OCI-LY7 (cell line): ENCODE results near the gene LRRC74B. TPM values are rescaled to one million over a fixed set of nuclear protein-coding genes. Genes with fewer than 3 reads are reported as not detected.

ENCODE experiments used
- BruUV-seq: library from RNA; stranded (reverse); fragments of 400-500 nt; replicated peaks from 2 replicates; lab custom pipeline; 2021; lab: Mats Ljungman, UMichigan
- CTCF ChIA-PET: fragments of 300-600 bp; sonication (Branson Sonifier 250); formaldehyde crosslinking; loops from one replicate; lab custom pipeline; 2022; ENCODE audit warnings: antibody characterized with exemption; ENCODE audit not compliant: unreplicated experiment; lab: Charles Lee
- POLR2A ChIA-PET: fragments of 300-600 bp; sonication (Branson Sonifier 250); formaldehyde crosslinking; loops from one replicate; lab custom pipeline; 2022; ENCODE audit warnings: antibody characterized with exemption; lab: Charles Lee
- DNase-seq: peaks from one replicate; pipeline ENCODE4 v3.0.0-alpha.2; 2015; ENCODE audit warnings: low spot score
- H2AFZ ChIP-seq: fragments of 200-600 bp; sonication (generic), shearing (Covaris generic); 2 replicates; pipeline ENCODE4 v1.6.1; 2014; ENCODE audit warnings: mild to moderate bottlenecking, antibody characterized with exemption, low read length, moderate library complexity
- H3K27ac ChIP-seq: fragments of 200-600 bp; sonication (generic); 2 replicates; pipeline ENCODE4 v1.5.1; 2014; ENCODE audit warnings: mixed run types, low read depth, mild to moderate bottlenecking, moderate library complexity, low read length, inconsistent platforms; ENCODE audit not compliant: poor library complexity, severe bottlenecking
- H3K36me3 ChIP-seq: fragments of 200-600 bp; sonication (generic); 2 replicates; pipeline ENCODE4 v1.6.1; 2014; ENCODE audit warnings: mild to moderate bottlenecking, antibody characterized with exemption, low read length, moderate library complexity, mixed read lengths; ENCODE audit not compliant: insufficient read depth
- H3K4me1 ChIP-seq: fragments of 200-600 bp; sonication (generic); 2 replicates; pipeline ENCODE4 v1.5.1; 2014; ENCODE audit warnings: mild to moderate bottlenecking, low read length; ENCODE audit not compliant: insufficient read depth, poor library complexity, severe bottlenecking
- H3K4me2 ChIP-seq: fragments of 200-600 bp; sonication (generic); 2 replicates; pipeline ENCODE4 v1.6.1; 2014; ENCODE audit warnings: mild to moderate bottlenecking, low read length
- H3K4me3 ChIP-seq: fragments of 200-600 bp; sonication (generic); 2 replicates; pipeline ENCODE4 v1.5.1; 2014; ENCODE audit warnings: mild to moderate bottlenecking, low read depth, low read length; ENCODE audit not compliant: poor library complexity, severe bottlenecking
- H3K79me2 ChIP-seq: fragments of 200-600 bp; sonication (generic); 2 replicates; pipeline ENCODE4 v1.6.1; 2016; ENCODE audit warnings: low read depth, mild to moderate bottlenecking, low read length, moderate library complexity, mixed read lengths; ENCODE audit not compliant: insufficient read depth
- H3K9me2 ChIP-seq: fragments of 200-600 bp; sonication (generic); 2 replicates; pipeline ENCODE4 v1.6.1; 2016; ENCODE audit warnings: mild to moderate bottlenecking, low read length, mixed read lengths; ENCODE audit not compliant: insufficient read depth
- H3K9me3 ChIP-seq: fragments of 200-600 bp; sonication (generic); 2 replicates; pipeline ENCODE4 v1.6.1; 2014; ENCODE audit warnings: mild to moderate bottlenecking, mixed run types, low read length, mixed read lengths
- H4K20me1 ChIP-seq: fragments of 200-600 bp; sonication (generic); 2 replicates; pipeline ENCODE4 v1.6.1; 2014; ENCODE audit warnings: mild to moderate bottlenecking, antibody characterized with exemption, low read length, moderate library complexity, mixed read lengths; ENCODE audit not compliant: insufficient read depth
- EZH2phosphoT487 ChIP-seq: fragments of 200-600 bp; sonication (generic); IDR thresholded peaks from 2 replicates; pipeline ENCODE4 v1.6.1; 2018; ENCODE audit warnings: low read depth, borderline replicate concordance, mild to moderate bottlenecking, mixed run types, antibody characterized with exemption, low read length, moderate library complexity, mixed read lengths
- intact Hi-C: fragments of 100-400 bp; cut with micrococcal nuclease; formaldehyde crosslinking; loops from one replicate; pipeline ENCODE4 v1.10.0; 2022; ENCODE audit not compliant: unreplicated experiment
- total RNA-seq, 2 experiments: library from RNA; depleted of rRNA in 1 of 2; stranded (reverse); fragments of >200 nt in 1 of 2; shearing (Covaris generic) in 1 of 2; gene quantifications; 2 replicates each; pipeline ENCODE4 v1.2.3, GENCODE V29; 2014 to 2022
- TF ChIP-seq, protein P1 (sequence below): fragments of 200-600 bp; sonication (generic); conservative IDR thresholded peaks from 2 replicates; pipeline ENCODE4 v1.5.1; 2014; ENCODE audit warnings: mild to moderate bottlenecking, antibody characterized with exemption, low read length, moderate library complexity, mixed read lengths

The LRRC74B gene
- total RNA-seq, 2 experiments from 2014 or later, result not detected

DNA sequence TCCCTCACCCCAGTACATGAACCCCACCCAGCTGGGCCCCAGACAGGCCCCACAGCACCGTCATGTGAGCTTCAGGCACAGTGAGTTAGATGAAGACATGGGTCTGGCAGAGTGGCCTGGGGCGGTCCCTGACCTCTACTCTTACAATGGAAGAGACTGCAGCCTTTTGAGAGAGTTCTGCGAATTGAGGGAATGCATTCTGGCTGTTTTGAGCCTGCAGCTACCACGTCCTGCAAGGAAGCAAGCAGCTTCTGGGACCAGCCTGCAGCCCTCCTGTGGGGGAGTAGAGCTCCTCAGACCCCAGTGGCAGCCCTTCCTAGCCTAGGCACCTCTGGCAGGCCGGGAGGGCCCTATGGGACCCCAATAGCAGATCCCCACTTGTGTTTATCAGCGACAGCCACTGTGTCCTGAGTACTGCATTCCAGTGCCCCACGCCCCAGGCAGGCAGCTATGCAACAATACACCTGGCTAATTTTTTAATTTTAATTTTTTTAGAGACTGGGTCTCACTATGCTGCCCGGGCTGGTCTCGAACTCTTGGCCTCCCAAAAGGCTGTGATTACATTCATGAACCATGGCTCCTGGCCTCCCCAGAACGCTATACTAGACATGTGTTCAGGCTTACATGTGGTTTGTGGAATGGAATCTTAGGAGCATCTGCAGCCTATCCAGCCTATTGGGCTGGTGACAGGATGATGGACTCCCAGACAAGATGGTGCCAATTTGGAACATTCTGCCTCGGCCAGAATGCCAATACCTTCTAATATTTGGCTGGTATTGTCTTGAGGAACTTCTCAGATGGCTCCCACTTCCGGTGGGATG is 12.7 kb upstream of the LRRC74B start:
- CTCF ChIA-PET, result no interaction called here
- H3K4me2 ChIP-seq, result no peak overlapping the region

DNA sequence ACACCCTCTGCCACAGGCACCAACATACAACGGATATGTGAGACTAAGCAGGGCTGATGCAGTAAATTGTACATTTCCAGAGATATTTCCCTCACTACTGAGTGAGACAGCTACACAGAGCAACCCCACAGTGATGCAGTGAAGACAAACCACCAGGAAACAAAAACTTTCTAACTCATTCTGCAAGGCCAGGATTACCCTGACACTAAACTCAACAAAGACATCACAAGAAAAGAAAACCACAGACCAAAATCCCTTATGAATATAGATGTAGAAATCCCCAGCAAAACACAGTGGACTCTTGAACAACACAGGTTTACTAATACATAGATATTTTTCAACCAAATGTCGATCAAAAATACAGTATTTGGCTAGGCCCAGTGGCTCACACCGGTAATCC is 11.9 kb upstream of the LRRC74B start:
- no peak overlapping the region for H3K4me3 ChIP-seq
- POLR2A ChIA-PET, result no interaction called here

More for the DNA sequence above, 12.7 kb upstream of the LRRC74B start:
- POLR2A ChIA-PET, result no interaction called here
- Histone ChIP-seq H3K9me3 (no peaks in the 10 kb centered on the region), H3K27ac (no peak overlapping the region), H2AFZ (no peak overlapping the region), H3K4me3 (no peak overlapping the region), H3K36me3 (no peaks in the 10 kb centered on the region), H3K4me1 (no peaks in the 10 kb centered on the region), H3K9me2 (no peaks in the 10 kb centered on the region), H3K79me2 (no peaks in the 10 kb centered on the region), H4K20me1 (no peaks in the 10 kb centered on the region)
- intact Hi-C loops, result no loop called here
- no TSS peak for BruUV-seq
- DNase-seq, result no peak
- TF ChIP-seq, protein P1, sequence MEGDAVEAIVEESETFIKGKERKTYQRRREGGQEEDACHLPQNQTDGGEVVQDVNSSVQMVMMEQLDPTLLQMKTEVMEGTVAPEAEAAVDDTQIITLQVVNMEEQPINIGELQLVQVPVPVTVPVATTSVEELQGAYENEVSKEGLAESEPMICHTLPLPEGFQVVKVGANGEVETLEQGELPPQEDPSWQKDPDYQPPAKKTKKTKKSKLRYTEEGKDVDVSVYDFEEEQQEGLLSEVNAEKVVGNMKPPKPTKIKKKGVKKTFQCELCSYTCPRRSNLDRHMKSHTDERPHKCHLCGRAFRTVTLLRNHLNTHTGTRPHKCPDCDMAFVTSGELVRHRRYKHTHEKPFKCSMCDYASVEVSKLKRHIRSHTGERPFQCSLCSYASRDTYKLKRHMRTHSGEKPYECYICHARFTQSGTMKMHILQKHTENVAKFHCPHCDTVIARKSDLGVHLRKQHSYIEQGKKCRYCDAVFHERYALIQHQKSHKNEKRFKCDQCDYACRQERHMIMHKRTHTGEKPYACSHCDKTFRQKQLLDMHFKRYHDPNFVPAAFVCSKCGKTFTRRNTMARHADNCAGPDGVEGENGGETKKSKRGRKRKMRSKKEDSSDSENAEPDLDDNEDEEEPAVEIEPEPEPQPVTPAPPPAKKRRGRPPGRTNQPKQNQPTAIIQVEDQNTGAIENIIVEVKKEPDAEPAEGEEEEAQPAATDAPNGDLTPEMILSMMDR, result no peak
- no peak for TF ChIP-seq EZH2phosphoT487

DNA sequence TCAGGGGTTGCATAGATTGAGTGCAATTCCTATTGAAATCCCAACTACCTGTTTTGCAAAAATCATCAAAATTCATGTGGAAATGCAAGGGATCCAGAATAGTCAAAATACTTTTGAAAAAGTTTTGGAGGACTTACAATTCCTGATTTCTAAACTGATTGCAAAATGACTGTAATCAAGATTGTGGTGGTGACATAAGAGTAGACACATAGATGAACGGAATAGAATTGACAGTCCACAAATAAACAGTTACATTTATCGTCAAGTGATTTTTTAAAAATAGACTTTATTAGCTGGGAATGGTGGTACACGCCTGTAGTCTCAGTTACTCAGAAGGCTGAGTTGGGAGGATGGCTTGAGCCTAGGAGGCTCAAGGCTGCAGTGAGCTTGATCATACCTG is 10.8 kb upstream of the LRRC74B start:
- TF ChIP-seq, protein P1, result no peak
- TF ChIP-seq EZH2phosphoT487, result no peak
- no TSS peak for BruUV-seq
- no peak for DNase-seq
- Histone ChIP-seq H3K36me3 (no peaks in the 10 kb centered on the region), H3K27ac (no peak overlapping the region), H3K9me2 (no peaks in the 10 kb centered on the region), H3K4me3 (no peak overlapping the region), H4K20me1 (no peaks in the 10 kb centered on the region), H3K9me3 (no peaks in the 10 kb centered on the region), H2AFZ (no peak overlapping the region), H3K4me2 (no peak overlapping the region), H3K79me2 (no peaks in the 10 kb centered on the region), H3K4me1 (peaks cover under 1% of the 10 kb centered on the region)
- intact Hi-C loops, result no loop called here
- CTCF ChIA-PET, result no interaction called here
- POLR2A ChIA-PET, result no interaction called here

More for the DNA sequence above, 11.9 kb upstream of the LRRC74B start:
- BruUV-seq, result no TSS peak
- Histone ChIP-seq H4K20me1 (no peaks in the 10 kb centered on the region), H3K36me3 (no peaks in the 10 kb centered on the region), H3K9me2 (no peaks in the 10 kb centered on the region), H2AFZ (no peak overlapping the region), H3K4me1 (no peaks in the 10 kb centered on the region), H3K27ac (no peak overlapping the region), H3K79me2 (no peaks in the 10 kb centered on the region), H3K9me3 (no peaks in the 10 kb centered on the region), H3K4me2 (no peak overlapping the region)
- CTCF ChIA-PET, result no interaction called here
- intact Hi-C loops, result no loop called here
- no peak for DNase-seq
- no peak for TF ChIP-seq EZH2phosphoT487
